GM21717 (cell line): Measurements from ENCODE around the gene IFIT2.
"Not testable (repeated sequence)": the region's sequence is repeated elsewhere in the genome, so short reads cannot be mapped to it uniquely, and the experiment has no call there.

Experiments used
- ATAC-seq: cut with Tn5 transposase; IDR thresholded peaks from one replicate; pipeline ENCODE4 v1.9.1; 2021; ENCODE audit warnings: mild to moderate bottlenecking, moderate library complexity; ENCODE audit not compliant: unreplicated experiment

The IFIT2 gene, protein sequence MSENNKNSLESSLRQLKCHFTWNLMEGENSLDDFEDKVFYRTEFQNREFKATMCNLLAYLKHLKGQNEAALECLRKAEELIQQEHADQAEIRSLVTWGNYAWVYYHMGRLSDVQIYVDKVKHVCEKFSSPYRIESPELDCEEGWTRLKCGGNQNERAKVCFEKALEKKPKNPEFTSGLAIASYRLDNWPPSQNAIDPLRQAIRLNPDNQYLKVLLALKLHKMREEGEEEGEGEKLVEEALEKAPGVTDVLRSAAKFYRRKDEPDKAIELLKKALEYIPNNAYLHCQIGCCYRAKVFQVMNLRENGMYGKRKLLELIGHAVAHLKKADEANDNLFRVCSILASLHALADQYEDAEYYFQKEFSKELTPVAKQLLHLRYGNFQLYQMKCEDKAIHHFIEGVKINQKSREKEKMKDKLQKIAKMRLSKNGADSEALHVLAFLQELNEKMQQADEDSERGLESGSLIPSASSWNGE

DNA sequence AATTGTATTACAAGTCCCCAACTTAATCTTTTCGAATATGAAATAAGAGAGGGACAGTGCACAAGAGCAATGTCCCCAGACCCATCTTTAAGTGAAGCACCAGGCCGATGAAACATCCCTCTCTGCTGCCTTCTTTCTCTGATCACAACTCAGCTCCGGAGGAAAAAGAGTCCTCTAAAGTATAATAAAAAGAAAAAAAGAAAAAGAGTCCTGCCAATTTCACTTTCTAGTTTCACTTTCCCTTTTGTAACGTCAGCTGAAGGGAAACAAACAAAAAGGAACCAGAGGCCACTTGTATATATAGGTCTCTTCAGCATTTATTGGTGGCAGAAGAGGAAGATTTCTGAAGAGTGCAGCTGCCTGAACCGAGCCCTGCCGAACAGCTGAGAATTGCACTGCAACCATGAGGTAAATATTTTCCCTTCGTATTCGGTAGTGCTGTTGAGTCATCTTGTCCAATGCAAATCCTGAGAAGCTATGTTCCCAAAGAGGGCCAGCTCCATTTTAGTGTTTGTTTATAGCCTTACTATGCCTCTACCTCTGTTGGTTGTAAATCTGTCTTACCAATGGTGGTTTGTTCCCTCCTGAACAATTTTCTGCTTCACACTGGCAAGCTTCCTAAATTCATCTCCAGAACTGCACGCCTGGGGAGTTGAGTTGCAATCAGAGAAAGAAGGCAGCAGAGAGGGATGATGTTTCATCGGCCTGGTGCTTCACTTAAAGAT is at the start of gene IFIT2:
IFIT2 (plus strand) TSS at position 326 of the 725 bp plus-strand sequence; CDS start at position 404, 78 bp downstream.
- peak; percentile 62 for ATAC-seq

DNA sequence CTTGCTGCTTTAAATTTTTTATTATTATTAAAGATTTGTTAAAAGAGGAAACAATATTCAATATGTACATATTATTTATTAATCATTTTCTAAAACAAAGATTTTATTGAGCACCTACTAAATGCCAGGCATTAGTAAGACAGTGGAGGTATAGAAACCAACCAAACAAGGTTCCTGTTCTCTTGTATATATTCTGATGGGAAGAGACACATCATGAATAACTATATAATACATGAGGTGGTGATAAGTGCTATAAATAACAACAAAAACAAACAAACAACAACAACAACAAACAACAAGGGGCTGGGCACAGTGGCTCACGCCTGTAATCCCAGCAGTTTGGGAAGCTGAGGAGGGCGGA is 49.6 kb upstream of the IFIT2 start:
- no peak for ATAC-seq

DNA sequence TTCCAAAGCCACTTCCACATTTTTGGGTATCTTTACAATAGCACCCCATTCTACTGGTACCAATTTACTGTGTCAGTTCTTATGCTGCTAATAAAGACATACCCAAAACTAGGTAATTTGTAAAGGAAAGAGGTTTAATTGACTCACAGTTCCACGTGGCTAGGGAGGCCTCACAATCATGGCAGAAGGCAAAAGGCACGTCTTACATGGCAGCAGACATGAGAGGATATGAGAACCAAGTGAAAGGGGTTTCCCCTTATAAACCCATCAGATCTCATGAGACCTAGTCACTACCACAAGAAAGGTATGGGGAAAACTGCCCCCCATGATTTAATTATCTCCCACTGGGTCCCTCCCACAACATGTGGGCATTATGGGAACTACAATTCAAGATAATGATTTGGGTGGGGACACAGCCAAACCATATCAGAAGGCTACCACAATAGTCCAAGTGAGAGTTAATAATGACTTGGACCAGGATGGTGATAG is 46.7 kb upstream of the IFIT2 start:
- ATAC-seq = not testable (repeated sequence)

DNA sequence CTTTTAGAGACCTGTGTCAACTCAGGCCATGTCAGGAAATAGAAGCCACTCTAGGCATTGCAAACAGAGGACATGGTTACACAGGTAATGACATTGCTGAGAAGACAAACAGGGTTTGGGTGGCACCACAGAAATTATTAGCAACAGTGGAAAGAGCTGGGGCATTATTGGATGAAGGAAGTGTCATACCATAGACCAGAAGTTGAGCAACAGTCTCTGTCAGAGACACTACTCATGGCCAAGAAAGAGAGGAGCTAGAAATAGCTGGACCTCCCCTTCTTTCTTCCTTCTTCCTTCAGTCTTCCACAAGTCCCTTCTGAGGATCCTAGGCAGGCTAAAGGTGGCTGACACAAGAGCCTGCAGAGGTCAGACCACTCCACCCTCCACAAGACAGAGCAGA is 46.1 kb upstream of the IFIT2 start:
- no peak for ATAC-seq

DNA sequence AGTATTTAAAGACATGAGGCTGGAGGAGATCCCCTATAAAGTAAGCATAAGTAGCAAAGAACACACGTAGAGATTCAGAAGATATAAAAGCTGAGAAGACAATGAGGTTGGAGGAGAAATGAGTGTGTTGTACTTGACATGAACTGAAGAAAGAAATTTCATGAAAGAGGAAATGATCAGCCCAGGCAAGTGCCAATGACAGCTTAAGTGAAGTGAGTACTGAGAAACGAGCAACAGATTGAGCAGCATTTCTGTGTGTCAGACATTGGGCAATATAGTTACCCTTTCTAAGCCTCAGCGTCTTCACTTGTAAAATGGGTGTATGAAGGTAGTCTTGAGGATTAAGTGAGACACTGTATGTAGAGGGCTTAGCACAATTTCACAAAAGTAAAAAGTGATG is 45.5 kb upstream of the IFIT2 start:
- ATAC-seq = no peak

DNA sequence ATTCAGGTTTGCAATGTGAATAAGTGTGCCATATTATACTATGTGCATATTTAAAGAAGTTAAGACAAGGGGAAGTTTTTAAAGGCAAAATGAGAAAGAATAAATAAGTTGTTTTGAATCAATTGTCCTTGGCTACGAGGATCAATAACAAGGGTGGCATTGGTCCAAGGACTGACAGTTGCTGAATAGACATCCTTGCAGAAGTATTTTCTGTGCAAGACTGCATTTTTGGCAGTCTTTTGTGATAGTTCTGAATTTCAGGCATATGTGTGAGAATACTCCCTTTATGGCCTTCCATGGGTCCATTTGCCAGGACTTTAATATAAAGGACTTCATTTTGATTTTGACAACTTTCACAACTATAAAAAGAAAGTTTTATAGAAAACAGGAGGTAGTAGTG is 44.9 kb upstream of the IFIT2 start:
- no peak for ATAC-seq

DNA sequence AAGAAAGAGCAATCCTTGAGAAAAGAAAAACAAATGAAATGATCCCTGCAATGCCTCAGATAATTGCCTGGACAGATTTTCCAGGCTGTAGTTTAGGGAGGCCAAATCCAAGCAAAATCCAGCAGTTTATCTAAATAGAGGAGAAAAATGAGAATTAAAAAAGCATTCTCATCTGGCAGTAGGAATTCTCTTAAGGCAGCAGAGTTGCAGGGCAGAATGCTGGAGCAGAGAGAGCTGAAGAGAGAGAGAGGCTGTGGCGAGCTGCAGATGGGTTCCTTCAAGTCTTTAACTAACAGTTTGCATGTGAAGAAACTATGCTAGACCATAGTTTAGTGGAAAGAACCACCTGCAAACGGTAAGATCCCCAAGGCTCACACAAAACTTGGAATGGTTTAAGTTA is 44.3 kb upstream of the IFIT2 start:
- no peak for ATAC-seq

DNA sequence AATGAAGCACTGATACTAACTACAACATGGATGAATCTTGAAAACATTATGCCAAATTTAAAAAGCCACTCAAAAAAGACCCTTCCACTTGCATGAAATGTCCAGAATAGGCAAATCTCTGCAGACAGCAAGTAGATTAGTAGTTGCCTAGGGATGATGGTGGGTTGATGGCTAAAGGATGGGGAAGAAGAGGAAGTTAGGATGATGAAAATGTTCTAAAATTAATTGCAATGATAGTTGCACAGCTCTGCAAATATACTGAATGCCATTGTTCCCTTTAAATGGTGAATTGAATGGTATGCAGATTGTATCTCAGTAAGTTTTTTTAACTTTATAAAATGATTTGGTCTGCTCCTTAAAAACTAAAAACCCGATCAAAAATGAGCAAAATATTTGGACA is 43.0 kb upstream of the IFIT2 start:
- no peak for ATAC-seq

DNA sequence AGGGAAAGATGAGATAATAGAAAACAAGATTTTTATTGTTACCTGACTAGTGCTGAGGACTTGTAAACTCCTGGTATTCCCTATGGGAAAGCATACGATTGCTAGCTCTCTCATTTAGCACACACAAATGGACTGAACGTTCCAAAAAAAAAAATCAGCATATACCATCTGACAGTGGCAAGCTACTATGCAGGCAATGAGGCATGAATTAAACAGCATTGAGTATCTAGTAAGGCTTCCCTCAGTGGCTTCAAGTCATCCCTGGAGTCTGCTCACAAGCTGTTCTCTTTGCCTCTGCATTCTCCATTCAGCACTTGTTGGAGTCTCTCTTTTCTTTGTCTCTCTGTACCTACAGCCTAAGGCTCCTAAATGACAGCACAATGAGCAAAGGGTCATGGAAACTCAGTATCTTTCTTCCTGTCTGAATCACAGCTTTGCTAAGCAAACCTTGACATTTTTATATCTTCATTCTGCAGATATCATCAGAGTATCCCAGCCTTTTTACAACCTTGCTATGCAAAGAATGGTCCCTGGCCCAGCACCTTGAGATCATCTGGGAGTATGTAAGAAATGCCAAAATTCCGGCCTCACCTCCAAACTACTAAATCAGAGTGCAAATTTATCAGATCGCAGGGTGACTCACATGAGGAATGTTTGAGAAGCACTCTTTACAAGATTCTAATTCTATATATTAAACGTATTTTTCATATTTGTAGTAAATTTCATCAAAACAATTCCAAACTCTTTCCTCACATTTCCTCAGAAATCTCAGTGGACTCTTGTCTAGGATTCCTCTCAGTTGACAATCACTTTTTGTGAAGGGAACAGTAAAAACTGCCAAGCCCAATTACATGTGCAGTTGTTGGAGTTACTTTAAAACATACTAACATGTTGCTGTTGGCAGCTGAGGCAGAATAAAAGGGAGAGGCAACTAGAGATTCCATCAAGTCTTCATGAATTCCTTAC is 39.5 kb upstream of the IFIT2 start:
- ATAC-seq = no peak

DNA sequence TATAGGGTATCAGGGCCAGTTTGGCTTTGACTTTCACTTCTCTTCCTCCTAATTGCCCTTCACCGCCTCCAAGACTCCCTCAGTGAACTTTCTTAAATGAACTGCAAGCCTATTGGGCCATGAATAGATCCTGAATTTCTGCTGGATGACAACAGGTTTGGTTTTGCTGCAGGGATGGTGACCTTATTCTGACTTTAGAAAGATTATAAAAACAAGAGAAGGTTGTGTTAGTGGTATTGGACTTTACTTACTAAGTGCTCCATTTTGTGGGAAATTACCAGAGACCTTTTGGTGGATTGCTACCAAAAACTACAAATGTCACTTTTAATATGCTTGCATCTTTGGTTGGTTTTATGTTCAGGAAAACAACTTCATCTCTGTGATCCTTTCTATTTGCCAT is 38.8 kb upstream of the IFIT2 start:
- ATAC-seq = no peak

DNA sequence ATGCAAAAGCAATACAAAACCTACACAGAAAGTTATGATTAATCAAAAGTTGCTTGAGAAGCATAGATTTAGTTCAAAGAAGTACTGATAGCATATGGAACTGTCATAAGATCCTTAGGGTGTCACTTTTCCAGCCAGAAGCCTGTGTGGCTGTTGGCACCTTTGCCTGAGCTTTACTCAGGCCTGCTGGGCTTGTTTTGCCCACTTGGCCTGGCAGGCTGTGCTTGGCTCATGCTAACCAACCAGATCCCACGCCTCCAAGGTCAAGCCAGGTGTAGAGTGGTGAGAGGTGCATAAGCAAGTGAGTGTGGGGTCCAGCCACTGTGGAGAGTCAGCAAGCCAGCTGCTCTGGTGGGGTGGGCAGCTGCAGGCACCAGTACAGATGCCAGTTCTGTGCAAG is 38.3 kb upstream of the IFIT2 start:
- no peak for ATAC-seq

DNA sequence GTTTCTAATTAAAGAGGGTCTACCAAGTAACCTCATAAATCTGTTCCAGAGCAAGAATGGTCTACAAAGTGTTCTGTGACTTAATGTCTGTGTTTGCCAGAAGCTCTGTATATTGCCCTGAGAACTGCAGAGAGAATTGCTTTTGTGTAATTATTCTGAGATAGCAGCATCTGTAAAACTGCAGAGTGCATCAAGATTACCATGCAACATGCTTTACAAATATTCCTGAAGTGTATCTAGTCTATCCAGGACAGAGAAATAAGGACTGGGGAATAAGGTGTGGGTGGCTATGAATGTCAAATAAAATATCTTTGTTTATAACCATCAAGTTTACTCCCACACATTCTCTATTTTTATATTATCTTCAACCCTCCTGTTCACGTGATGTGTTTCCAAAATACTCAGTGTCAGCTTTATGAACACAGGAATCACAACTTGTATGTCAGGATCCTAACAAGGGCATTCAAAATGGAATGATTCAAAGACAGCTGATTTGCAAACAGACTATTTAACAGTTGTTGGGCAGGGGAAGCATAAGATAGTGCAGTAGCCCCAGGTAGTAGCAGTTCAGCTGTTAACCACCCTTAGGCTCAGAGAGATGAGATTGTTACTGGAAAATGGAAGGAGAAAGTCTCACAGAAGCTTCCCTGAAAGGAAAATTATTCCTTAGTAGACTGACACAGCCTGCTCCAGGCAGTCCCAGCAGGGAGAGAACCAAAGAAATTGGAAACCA is 35.0 kb upstream of the IFIT2 start:
- ATAC-seq = no peak

DNA sequence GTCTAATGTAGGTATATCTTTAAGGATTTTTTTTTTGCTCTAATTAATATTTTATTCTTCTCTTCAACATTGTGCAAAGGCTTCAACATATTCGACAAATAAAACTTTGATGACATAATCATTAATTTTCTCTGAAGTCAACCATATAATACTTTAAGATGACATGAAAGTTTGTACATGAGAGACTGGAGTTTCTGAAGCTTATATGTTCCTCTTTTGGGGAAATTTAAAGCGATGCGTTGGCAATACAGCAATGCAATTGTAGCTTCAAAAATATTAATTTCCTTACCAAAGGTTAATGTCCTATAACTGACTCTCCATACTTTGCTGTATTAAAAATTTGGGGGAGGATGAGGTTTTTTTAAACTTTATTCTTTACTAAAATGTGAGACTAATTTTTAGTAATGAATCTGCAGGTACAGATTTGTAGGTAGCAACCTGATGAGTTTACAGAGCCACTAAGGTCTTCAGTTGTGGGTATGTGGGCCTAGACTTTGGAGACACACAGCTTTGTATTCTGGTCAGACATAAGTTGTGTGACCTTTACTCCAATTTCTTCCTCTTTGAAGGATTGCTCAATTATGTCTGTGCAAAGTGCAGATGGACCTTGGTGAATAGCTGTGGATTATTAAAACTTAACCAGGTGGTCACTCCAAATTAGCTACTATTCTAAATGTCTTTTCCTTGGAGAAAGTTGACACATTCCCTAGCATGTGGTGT is 32.3 kb upstream of the IFIT2 start:
- no peak for ATAC-seq

DNA sequence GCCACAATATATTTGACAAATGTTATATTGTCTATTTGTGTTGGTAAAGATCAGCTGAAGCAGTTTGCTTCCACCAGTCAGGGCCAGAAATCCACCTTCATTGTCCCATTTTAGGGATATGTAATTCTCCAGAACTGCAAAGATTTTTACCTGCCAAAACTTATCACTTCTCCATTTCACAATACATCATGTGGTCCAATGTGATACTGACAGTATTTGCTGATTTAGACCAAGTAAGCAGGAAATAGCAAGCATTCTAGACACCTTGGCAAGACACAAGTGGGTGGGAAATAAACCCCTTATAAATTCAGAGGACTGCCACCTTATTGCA is 31.7 kb upstream of the IFIT2 start:
- ATAC-seq = no peak

DNA sequence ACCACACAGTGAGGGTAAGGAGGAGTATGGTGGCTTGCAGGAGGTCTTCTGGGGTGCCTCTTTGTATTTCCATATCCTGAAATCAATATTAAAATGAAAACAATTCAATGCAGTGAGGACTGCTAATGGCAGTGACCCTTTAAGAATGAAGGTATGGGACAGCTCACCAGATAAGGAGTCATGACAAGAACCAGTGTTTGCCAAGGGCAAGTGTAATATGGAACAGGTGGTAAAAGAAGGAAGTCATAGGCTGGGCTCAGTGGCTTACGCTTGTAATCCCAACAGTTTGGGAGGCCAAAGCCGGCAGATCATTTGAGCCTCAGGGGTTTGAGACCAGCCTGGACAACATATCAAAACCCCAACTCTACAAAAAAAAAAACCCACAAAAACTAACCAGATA is 30.3 kb upstream of the IFIT2 start:
- ATAC-seq = no peak

DNA sequence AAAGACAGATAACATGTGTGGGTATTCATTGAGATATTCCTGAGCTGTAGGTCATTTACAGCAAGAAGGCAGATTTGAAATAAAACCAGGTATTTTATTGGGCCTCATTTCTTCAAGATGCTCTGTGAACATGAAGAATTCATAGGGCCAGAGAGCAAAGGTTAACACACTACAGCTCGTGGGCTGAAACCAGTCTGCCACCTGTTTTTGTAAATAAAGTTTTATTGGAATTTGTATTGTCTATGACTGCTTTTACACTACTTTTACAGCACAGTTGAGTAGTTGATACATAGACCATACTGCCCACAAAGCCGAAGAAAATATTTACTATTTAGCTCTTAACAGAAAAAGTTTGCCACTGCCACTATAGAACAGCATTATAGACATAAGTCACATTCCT is 28.2 kb upstream of the IFIT2 start:
- ATAC-seq = no peak

DNA sequence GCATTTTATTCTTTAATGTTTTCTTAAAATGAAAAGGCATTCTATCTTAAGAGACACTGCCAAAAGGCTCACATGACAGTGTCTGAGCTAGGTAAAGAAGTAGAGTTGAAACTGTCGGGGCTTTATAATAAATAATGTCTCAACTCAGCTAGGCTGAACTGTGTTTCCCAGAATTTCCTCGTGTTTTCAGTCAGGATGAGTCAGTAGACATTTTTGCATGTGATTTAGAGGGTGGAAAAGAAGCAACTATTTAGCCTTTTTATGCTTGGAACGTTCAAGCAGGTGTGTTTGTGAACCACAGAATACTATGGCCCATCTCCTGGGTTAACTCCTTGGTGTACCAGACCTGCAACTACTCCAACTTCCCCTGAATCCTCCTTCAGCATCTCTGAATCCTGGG is 26.9 kb upstream of the IFIT2 start:
- no peak for ATAC-seq

DNA sequence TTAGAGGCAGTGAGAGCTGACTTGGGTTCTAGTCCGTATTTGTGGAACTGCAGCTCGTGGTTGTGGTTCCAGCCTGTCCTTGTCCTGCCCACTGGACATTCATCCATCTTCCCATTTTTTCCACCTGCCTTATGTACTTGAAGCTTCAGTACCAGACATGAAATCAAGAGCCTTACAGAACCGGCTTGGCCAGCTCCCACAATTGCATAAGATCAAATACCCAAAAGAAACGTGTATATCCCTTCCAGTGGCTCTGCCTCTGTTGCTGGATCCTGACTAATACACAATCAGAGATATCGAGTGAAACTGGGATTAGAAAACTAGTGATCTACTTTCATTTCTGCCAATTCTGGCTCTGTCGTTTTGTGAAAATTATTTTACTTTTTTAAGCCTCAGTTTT is 26.5 kb upstream of the IFIT2 start:
- ATAC-seq = no peak

DNA sequence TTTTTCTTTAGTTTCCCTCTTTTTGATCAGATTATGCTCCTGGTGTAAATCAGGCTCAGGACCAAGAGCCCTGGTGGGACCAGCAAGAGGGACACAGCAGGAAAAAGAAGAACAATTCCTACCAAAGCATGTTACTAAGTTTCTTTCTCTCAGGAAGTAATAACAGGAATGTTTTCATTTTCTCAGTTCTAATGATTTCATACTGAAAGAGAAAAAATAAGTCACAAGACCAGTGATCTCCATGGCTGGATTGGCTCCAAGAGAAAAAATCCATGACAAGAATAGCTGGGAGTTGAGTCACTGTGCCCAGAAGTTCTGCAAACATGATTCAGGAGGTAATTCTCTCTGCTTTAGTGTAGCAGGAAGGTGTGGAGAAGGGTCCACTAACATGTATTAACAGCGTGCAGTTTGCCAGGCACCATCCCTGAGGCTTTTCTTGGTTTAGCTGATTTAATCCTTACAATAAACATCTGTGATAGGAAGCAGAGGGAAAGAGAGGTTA is 23.8 kb upstream of the IFIT2 start:
- no peak for ATAC-seq
